HCT116 (cell line): Measurements from ENCODE around the gene TDRD9. TPM values are rescaled to one million over a fixed set of nuclear protein-coding genes. Genes with fewer than 3 reads are reported as not detected.

Experiments
- ATAC-seq: fragments of 200-7000 bp; cut with Tn5 transposase; 2 replicates; pipeline ENCODE4 v1.9.1; 2020; ENCODE audit warnings: mild to moderate bottlenecking, moderate library complexity
- Bru-seq: library from RNA; stranded (reverse); fragments of 400-500 nt; gene quantifications from one replicate; lab custom pipeline; 2021; lab: Mats Ljungman, UMichigan
- BruChase-seq, 2 experiments: library from RNA; stranded (reverse); fragments of 400-500 nt; gene quantifications; one replicate each; lab custom pipeline; 2021; lab: Mats Ljungman, UMichigan
- BruUV-seq: library from RNA; stranded (reverse); fragments of 400-500 nt; replicated peaks from 2 replicates; lab custom pipeline; 2021; lab: Mats Ljungman, UMichigan
- CTCF ChIA-PET: fragments of 300-600 bp; sonication (Branson Sonifier 250); formaldehyde crosslinking; loops from one replicate; lab custom pipeline; 2021; ENCODE audit warnings: antibody characterized with exemption; lab: Charles Lee
- POLR2A ChIA-PET: fragments of 300-600, 350-600 bp; sonication (Branson Sonifier 250); formaldehyde crosslinking; loops from one replicate; lab custom pipeline; 2021; ENCODE audit warnings: antibody characterized with exemption; lab: Charles Lee
- RAD21 ChIA-PET, 2 experiments: fragments of 300-600 bp; sonication (Branson Sonifier 250); formaldehyde crosslinking; loops; one replicate each; lab custom pipeline; 2023; ENCODE audit warnings: low total read pairs in 2 of 2; ENCODE audit not compliant: uncharacterized antibody in 2 of 2, unreplicated experiment in 2 of 2, low non-redundant PET in 1 of 2; lab: Charles Lee
- DNase-seq: peaks from one replicate; pipeline ENCODE4 v3.0.0-alpha.2; 2010; ENCODE audit warnings: low read depth, low spot score
- H2AFZ ChIP-seq: fragments of 200-600 bp; shearing (Covaris generic), sonication (generic); 2 replicates; pipeline ENCODE4 v1.6.1; 2017; ENCODE audit warnings: low read depth, mixed run types, mixed read lengths, antibody characterized with exemption, low read length; ENCODE audit not compliant: poor library complexity, severe bottlenecking
- H3K27ac ChIP-seq: 2 replicates; pipeline ENCODE4 v1.5.1; 2012; ENCODE audit warnings: low read depth, low read length
- H3K27me3 ChIP-seq: fragments of 200-600 bp; sonication (generic); 2 replicates; pipeline ENCODE4 v1.6.1; 2016; ENCODE audit warnings: mixed run types, low read length, mixed read lengths; ENCODE audit not compliant: insufficient read depth
- H3K36me3 ChIP-seq, 2 experiments: fragments of 200-500 bp in 1 of 2; fragments of 200-600 bp in 1 of 2; sonication (Bioruptor generic) in 1 of 2; sonication (generic) in 1 of 2; 2 replicates each; pipeline versions ENCODE4 v1.5.1 to v1.6.1; 2014 to 2016; ENCODE audit warnings: low read length in 2 of 2, inconsistent platforms in 1 of 2, mixed read lengths in 1 of 2, mixed run types in 1 of 2; ENCODE audit not compliant: insufficient read depth in 2 of 2, control insufficient read depth in 1 of 2
- H3K4me1 ChIP-seq, 2 experiments: fragments of 200-600 bp in 1 of 2; sonication (generic) in 1 of 2; 2 replicates each; pipeline versions ENCODE4 v1.5.1 to v1.6.1; 2012 to 2017; ENCODE audit warnings: low read length in 2 of 2, inconsistent platforms in 1 of 2, mild to moderate bottlenecking in 1 of 2, mixed read lengths in 1 of 2, mixed run types in 1 of 2, moderate library complexity in 1 of 2; ENCODE audit not compliant: insufficient read depth in 2 of 2, control insufficient read depth in 1 of 2
- H3K4me2 ChIP-seq: fragments of 200-600 bp; sonication (generic); 2 replicates; pipeline ENCODE4 v1.6.1; 2017; ENCODE audit warnings: mixed run types, low read length, mixed read lengths
- H3K4me3 ChIP-seq, 2 experiments: fragments of 200-600 bp in 1 of 2; sonication (generic) in 1 of 2; replicated peaks in 1 of 2; 2 replicates each; pipeline ENCODE4 v1.5.1; 2011 to 2016; ENCODE audit warnings: low read length in 2 of 2, control low read depth in 1 of 2, low read depth in 1 of 2, mild to moderate bottlenecking in 1 of 2, mixed read lengths in 1 of 2, mixed run types in 1 of 2
- H3K79me2 ChIP-seq: fragments of 200-600 bp; sonication (generic); 2 replicates; pipeline ENCODE4 v1.6.1; 2017; ENCODE audit warnings: mild to moderate bottlenecking, mixed run types, low read length, moderate library complexity, mixed read lengths; ENCODE audit not compliant: insufficient read depth
- H3K9ac ChIP-seq: fragments of 200-600 bp; sonication (generic); 2 replicates; pipeline ENCODE4 v1.6.1; 2016; ENCODE audit warnings: low read length, mixed read lengths
- H3K9me2 ChIP-seq: fragments of 200-600 bp; sonication (generic), shearing (Covaris generic); 2 replicates; pipeline ENCODE4 v1.6.1; 2017; ENCODE audit warnings: mixed run types, mild to moderate bottlenecking, moderate library complexity; ENCODE audit not compliant: insufficient read depth
- H3K9me3 ChIP-seq, 2 experiments: fragments of 200-500 bp in 1 of 2; fragments of 200-600 bp in 1 of 2; sonication (Bioruptor generic) in 1 of 2; sonication (generic) in 1 of 2; 2 replicates each; pipeline ENCODE4 v1.6.1; 2014 to 2017; ENCODE audit warnings: low read length in 2 of 2, mixed read lengths in 2 of 2, inconsistent platforms in 1 of 2, low read depth in 1 of 2, mild to moderate bottlenecking in 1 of 2, mixed run types in 1 of 2, moderate library complexity in 1 of 2; ENCODE audit not compliant: control insufficient read depth in 1 of 2, insufficient read depth in 1 of 2
- H4K20me1 ChIP-seq: fragments of 200-600 bp; sonication (generic), shearing (Covaris generic); 2 replicates; pipeline ENCODE4 v1.6.1; 2017; ENCODE audit warnings: mixed run types, mild to moderate bottlenecking, moderate library complexity; ENCODE audit not compliant: insufficient read depth
- CBX3 ChIP-seq: IDR thresholded peaks from 2 replicates; pipeline ENCODE4 v1.6.1; 2012; ENCODE audit warnings: low read depth
- CEBPB ChIP-seq: IDR thresholded peaks from 2 replicates; pipeline ENCODE4 v1.6.1; 2012; ENCODE audit warnings: low read depth
- EGR1 ChIP-seq: IDR thresholded peaks from 2 replicates; pipeline ENCODE4 v1.6.1; 2012; ENCODE audit warnings: low read depth
- EZH2 ChIP-seq: fragments of 200-600 bp; sonication (generic); IDR thresholded peaks from 2 replicates; pipeline ENCODE4 v1.6.1; 2017; ENCODE audit warnings: antibody characterized with exemption, mixed run types
- EZH2phosphoT487 ChIP-seq: fragments of 200-600 bp; IDR thresholded peaks from 2 replicates; pipeline ENCODE4 v1.6.1; 2018; ENCODE audit warnings: antibody characterized with exemption, borderline replicate concordance
- FOSL1 ChIP-seq: IDR thresholded peaks from 2 replicates; pipeline ENCODE4 v1.6.1; 2012; ENCODE audit warnings: low read depth
- POLR2A ChIP-seq: IDR thresholded peaks from 2 replicates; pipeline ENCODE4 v1.7.0; 2011; ENCODE audit warnings: borderline replicate concordance; ENCODE audit not compliant: insufficient read depth, insufficient read length; ENCODE audit errors: extremely low read depth
- RAD21 ChIP-seq: IDR thresholded peaks from 2 replicates; pipeline ENCODE4 v1.6.1; 2012; ENCODE audit warnings: low read depth, mild to moderate bottlenecking
- SIN3A ChIP-seq: IDR thresholded peaks from 2 replicates; pipeline ENCODE4 v1.6.1; 2012; ENCODE audit warnings: low read depth
- TCF7L2 ChIP-seq: IDR thresholded peaks from 2 replicates; pipeline ENCODE4 v1.7.0; 2011; ENCODE audit warnings: borderline replicate concordance, inconsistent platforms; ENCODE audit not compliant: insufficient read depth, insufficient read length; ENCODE audit errors: extremely low read depth
- ZFX ChIP-seq: fragments of 450-650 bp; IDR thresholded peaks from 2 replicates; pipeline ENCODE4 v1.6.1; 2017
- ZNF274 ChIP-seq: fragments of 200-500 bp; sonication (Bioruptor generic); IDR thresholded peaks from 2 replicates; pipeline ENCODE4 v1.6.1; 2014; ENCODE audit warnings: mild to moderate bottlenecking, low read depth, low read length, inconsistent platforms
- intact Hi-C: fragments of 100-400 bp; cut with micrococcal nuclease; formaldehyde crosslinking; loops from 2 replicates; pipeline ENCODE4 v1.10.0; 2022
- long read RNA-seq: library from polyadenylated mRNA; unstranded; transcript quantifications from one replicate; pipeline ENCODE4 v2.0.0, GENCODE V29; 2021; ENCODE audit not compliant: unreplicated experiment
- polyA plus RNA-seq: library from polyadenylated mRNA; unstranded; fragments of >200 nt; gene quantifications from 2 replicates; pipeline ENCODE4 v1.2.1, GENCODE V29; 2012; ENCODE audit warnings: missing spikeins
- total RNA-seq: library from RNA; stranded (reverse); gene quantifications from one replicate; pipeline ENCODE4 v1.2.1, GENCODE V29; 2021; ENCODE audit not compliant: unreplicated experiment
- TF ChIP-seq, protein P1 (sequence below): IDR thresholded peaks from 2 replicates; pipeline ENCODE4 v1.6.1; 2012
- TF ChIP-seq, protein P2 (sequence below): IDR thresholded peaks from 2 replicates; pipeline ENCODE4 v1.6.1; 2012; ENCODE audit warnings: low read depth
- TF ChIP-seq, protein P3 (sequence below), 3 experiments: fragments of 200-600 bp in 1 of 3; sonication (generic) in 1 of 3; IDR thresholded peaks in 2 of 3; conservative IDR thresholded peaks in 1 of 3; 2 replicates each; pipeline ENCODE4 v1.5.1; 2012 to 2017; ENCODE audit warnings: low read depth in 2 of 3, low read length in 2 of 3, antibody characterized with exemption in 1 of 3, borderline replicate concordance in 1 of 3, control low read depth in 1 of 3, mild to moderate bottlenecking in 1 of 3, mixed read lengths in 1 of 3, mixed run types in 1 of 3, moderate library complexity in 1 of 3; ENCODE audit not compliant: insufficient read depth in 1 of 3

TDRD9 gene, protein sequence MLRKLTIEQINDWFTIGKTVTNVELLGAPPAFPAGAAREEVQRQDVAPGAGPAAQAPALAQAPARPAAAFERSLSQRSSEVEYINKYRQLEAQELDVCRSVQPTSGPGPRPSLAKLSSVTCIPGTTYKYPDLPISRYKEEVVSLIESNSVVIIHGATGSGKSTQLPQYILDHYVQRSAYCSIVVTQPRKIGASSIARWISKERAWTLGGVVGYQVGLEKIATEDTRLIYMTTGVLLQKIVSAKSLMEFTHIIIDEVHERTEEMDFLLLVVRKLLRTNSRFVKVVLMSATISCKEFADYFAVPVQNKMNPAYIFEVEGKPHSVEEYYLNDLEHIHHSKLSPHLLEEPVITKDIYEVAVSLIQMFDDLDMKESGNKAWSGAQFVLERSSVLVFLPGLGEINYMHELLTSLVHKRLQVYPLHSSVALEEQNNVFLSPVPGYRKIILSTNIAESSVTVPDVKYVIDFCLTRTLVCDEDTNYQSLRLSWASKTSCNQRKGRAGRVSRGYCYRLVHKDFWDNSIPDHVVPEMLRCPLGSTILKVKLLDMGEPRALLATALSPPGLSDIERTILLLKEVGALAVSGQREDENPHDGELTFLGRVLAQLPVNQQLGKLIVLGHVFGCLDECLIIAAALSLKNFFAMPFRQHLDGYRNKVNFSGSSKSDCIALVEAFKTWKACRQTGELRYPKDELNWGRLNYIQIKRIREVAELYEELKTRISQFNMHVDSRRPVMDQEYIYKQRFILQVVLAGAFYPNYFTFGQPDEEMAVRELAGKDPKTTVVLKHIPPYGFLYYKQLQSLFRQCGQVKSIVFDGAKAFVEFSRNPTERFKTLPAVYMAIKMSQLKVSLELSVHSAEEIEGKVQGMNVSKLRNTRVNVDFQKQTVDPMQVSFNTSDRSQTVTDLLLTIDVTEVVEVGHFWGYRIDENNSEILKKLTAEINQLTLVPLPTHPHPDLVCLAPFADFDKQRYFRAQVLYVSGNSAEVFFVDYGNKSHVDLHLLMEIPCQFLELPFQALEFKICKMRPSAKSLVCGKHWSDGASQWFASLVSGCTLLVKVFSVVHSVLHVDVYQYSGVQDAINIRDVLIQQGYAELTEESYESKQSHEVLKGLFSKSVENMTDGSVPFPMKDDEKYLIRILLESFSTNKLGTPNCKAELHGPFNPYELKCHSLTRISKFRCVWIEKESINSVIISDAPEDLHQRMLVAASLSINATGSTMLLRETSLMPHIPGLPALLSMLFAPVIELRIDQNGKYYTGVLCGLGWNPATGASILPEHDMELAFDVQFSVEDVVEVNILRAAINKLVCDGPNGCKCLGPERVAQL (N-terminal part only)
- total RNA-seq (not detected), Bru-seq, nascent RNA (percentile 4 among the genes with signal in this experiment), BruChase-seq, experiment 1, labeled RNA remaining after a 6-hour chase (percentile 3 among the genes with signal in this experiment), BruChase-seq, experiment 2, labeled RNA remaining after a 2-hour chase (percentile 4 among the genes with signal in this experiment)
- not detected in 2 replicates for polyA plus RNA-seq
- long read RNA-seq: 0 reads

DNA sequence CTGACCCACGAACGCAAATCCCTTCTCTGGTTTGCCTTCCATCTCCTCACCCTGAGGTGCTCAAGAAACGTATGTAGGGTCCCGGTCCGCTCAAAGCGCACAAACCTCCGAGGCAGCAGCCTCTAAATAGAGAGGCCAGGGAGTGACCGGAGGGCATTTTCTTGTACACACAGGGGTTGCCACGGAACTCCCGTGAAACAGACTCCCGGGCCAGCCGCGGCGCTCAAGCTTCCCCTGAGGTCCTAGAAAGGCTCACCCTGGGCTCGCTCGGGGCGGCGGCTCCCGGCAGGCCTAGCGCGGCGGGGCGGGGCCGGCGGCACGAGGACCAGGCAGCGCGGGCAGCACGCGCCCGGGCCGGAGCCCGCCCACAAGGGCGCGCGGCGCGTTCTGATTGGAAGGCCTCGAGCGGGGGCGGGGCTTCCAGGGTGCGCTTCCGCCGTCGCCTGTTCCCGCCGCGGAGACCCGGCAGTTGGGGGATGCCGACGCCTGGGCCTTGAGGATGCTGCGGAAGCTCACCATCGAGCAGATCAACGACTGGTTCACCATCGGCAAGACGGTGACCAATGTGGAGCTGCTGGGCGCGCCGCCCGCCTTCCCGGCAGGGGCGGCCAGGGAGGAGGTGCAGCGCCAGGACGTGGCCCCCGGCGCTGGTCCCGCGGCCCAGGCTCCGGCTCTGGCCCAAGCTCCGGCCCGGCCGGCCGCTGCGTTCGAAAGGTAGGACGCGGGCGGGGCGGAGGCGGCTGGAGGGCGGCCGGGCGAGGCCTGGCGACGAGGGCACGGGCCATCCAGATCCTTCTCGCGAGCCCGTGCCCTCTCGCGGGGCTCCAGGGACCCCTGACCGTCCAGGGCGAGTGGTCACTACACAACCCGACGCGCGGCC, at the start of gene TDRD9:
TSS of gene TDRD9 (plus strand) at position 446 of the 880 bp plus-strand sequence. CDS start at position 500, 54 bp downstream.
- Histone ChIP-seq H3K9me3 (no peaks in the 10 kb centered on the region), H3K4me1 (peaks cover 7 to 19% of the 10 kb centered on the region in 2 experiments; a peak in 3 of 4 replicates), H3K9me2 (no peaks in the 10 kb centered on the region), H3K27me3 (no peaks in the 10 kb centered on the region), H3K4me2 (no peak within 1 kb of the TSS), H4K20me1 (no peaks in the 10 kb centered on the region), H2AFZ (no peak within 1 kb of the TSS), H3K36me3 (no peaks in the 10 kb centered on the region), H3K9ac (no peak within 1 kb of the TSS), H3K27ac (no peak within 1 kb of the TSS), H3K79me2 (no peaks in the 10 kb centered on the region), H3K4me3 (no peak within 1 kb of the TSS)
- intact Hi-C loops: no loop called here
- ATAC-seq (no peak), DNase-seq (no peak)
- CTCF ChIA-PET: no interaction called here
- no TSS peak for BruUV-seq
- POLR2A ChIA-PET: no interaction called here
- RAD21 ChIA-PET: no interaction called here
- TF ChIP-seq EZH2phosphoT487: no peak
- no peak for TF ChIP-seq CEBPB
- TF ChIP-seq SIN3A: no peak
- TF ChIP-seq, protein P1, sequence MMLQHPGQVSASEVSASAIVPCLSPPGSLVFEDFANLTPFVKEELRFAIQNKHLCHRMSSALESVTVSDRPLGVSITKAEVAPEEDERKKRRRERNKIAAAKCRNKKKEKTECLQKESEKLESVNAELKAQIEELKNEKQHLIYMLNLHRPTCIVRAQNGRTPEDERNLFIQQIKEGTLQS: no peak
- TF ChIP-seq, protein P2, sequence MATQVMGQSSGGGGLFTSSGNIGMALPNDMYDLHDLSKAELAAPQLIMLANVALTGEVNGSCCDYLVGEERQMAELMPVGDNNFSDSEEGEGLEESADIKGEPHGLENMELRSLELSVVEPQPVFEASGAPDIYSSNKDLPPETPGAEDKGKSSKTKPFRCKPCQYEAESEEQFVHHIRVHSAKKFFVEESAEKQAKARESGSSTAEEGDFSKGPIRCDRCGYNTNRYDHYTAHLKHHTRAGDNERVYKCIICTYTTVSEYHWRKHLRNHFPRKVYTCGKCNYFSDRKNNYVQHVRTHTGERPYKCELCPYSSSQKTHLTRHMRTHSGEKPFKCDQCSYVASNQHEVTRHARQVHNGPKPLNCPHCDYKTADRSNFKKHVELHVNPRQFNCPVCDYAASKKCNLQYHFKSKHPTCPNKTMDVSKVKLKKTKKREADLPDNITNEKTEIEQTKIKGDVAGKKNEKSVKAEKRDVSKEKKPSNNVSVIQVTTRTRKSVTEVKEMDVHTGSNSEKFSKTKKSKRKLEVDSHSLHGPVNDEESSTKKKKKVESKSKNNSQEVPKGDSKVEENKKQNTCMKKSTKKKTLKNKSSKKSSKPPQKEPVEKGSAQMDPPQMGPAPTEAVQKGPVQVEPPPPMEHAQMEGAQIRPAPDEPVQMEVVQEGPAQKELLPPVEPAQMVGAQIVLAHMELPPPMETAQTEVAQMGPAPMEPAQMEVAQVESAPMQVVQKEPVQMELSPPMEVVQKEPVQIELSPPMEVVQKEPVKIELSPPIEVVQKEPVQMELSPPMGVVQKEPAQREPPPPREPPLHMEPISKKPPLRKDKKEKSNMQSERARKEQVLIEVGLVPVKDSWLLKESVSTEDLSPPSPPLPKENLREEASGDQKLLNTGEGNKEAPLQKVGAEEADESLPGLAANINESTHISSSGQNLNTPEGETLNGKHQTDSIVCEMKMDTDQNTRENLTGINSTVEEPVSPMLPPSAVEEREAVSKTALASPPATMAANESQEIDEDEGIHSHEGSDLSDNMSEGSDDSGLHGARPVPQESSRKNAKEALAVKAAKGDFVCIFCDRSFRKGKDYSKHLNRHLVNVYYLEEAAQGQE: no peak
- no peak for TF ChIP-seq ZFX
- TF ChIP-seq CBX3: no peak
- no peak for TF ChIP-seq RAD21
- TF ChIP-seq EGR1: no peak
- TF ChIP-seq ZNF274: no peak
- no peak for TF ChIP-seq POLR2A
- no peak for TF ChIP-seq EZH2
- no peak for TF ChIP-seq TCF7L2
- TF ChIP-seq, protein P3, sequence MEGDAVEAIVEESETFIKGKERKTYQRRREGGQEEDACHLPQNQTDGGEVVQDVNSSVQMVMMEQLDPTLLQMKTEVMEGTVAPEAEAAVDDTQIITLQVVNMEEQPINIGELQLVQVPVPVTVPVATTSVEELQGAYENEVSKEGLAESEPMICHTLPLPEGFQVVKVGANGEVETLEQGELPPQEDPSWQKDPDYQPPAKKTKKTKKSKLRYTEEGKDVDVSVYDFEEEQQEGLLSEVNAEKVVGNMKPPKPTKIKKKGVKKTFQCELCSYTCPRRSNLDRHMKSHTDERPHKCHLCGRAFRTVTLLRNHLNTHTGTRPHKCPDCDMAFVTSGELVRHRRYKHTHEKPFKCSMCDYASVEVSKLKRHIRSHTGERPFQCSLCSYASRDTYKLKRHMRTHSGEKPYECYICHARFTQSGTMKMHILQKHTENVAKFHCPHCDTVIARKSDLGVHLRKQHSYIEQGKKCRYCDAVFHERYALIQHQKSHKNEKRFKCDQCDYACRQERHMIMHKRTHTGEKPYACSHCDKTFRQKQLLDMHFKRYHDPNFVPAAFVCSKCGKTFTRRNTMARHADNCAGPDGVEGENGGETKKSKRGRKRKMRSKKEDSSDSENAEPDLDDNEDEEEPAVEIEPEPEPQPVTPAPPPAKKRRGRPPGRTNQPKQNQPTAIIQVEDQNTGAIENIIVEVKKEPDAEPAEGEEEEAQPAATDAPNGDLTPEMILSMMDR (IDR thresholded peaks at IDR 0.05 in 2 of 3, conservative IDR thresholded peaks at IDR 0.05 in 1 of 3; ENCODE audit: borderline replicate concordance in 1 of 3, insufficient read depth in 1 of 3, low read depth in 2 of 3, low read length in 2 of 3): no peak
- TF ChIP-seq FOSL1: no peak
